PFSK-1 (cell line): Measurements from ENCODE around the gene SORBS1.

Source experiments
- FOXP2 ChIP-seq: optimal IDR thresholded peaks from 2 replicates; pipeline ENCODE3; 2011; ENCODE audit warnings: borderline replicate concordance, control low read depth, inconsistent platforms; ENCODE audit not compliant: insufficient read depth; ENCODE audit errors: extremely low read length, extremely low read depth
- POLR2AphosphoS5 ChIP-seq: IDR thresholded peaks from 2 replicates; pipeline ENCODE4 v1.6.1; 2012; ENCODE audit warnings: low read depth, mild to moderate bottlenecking, control low read depth, low read length, moderate library complexity
- SIN3A ChIP-seq: IDR thresholded peaks from 2 replicates; pipeline ENCODE4 v1.6.1; 2012; ENCODE audit warnings: mild to moderate bottlenecking, low read length, moderate library complexity, borderline replicate concordance; ENCODE audit not compliant: insufficient read depth
- TAF1 ChIP-seq: IDR thresholded peaks from 2 replicates; pipeline ENCODE4 v1.6.1; 2012; ENCODE audit warnings: low read length, control low read depth, borderline replicate concordance; ENCODE audit not compliant: insufficient read depth
- TF ChIP-seq, protein P1 (sequence below), 2 experiments: IDR thresholded peaks; 2 replicates each; pipeline versions ENCODE4 v1.6.1 to v1.8.0; 2011 to 2012; ENCODE audit warnings: low read depth in 2 of 2, low read length in 2 of 2, control low read depth in 1 of 2, inconsistent platforms in 1 of 2, mild to moderate bottlenecking in 1 of 2, moderate library complexity in 1 of 2; ENCODE audit not compliant: insufficient read depth in 1 of 2

SORBS1 gene

DNA sequence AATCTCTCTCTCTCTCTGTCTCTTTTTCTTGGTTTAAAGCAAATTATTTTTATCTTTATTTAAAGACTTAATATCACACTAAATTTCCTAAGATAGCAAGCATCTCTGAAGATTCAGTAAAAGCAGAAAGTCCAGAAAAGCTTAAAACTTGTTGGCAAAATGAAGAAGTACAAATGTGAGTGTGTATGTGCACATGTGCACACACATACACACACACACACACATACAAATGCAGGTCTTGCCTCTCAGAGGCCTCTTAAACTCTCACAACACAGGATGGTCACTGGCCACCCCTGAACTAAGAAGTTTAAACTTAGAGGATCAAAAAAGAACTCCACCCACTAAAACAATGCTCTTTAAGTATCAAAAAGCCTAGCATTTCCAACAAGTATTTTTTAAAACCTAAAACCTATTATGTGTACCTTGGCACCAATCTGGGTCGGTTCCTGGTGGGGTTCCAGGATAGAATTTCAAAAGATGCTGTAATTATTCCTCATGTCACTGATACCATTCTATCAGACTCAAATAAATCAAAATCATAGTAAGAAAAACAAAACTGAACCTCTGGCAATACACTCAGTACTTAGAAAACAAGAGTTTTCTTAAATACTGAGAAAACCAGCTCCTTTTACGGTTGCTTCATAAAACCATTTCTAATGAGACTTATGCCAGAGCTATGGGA is 55.0 kb downstream of the SORBS1 start:
- TF ChIP-seq, protein P1, sequence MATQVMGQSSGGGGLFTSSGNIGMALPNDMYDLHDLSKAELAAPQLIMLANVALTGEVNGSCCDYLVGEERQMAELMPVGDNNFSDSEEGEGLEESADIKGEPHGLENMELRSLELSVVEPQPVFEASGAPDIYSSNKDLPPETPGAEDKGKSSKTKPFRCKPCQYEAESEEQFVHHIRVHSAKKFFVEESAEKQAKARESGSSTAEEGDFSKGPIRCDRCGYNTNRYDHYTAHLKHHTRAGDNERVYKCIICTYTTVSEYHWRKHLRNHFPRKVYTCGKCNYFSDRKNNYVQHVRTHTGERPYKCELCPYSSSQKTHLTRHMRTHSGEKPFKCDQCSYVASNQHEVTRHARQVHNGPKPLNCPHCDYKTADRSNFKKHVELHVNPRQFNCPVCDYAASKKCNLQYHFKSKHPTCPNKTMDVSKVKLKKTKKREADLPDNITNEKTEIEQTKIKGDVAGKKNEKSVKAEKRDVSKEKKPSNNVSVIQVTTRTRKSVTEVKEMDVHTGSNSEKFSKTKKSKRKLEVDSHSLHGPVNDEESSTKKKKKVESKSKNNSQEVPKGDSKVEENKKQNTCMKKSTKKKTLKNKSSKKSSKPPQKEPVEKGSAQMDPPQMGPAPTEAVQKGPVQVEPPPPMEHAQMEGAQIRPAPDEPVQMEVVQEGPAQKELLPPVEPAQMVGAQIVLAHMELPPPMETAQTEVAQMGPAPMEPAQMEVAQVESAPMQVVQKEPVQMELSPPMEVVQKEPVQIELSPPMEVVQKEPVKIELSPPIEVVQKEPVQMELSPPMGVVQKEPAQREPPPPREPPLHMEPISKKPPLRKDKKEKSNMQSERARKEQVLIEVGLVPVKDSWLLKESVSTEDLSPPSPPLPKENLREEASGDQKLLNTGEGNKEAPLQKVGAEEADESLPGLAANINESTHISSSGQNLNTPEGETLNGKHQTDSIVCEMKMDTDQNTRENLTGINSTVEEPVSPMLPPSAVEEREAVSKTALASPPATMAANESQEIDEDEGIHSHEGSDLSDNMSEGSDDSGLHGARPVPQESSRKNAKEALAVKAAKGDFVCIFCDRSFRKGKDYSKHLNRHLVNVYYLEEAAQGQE (IDR thresholded peaks at IDR 0.05; ENCODE audit: insufficient read depth in 1 of 2, low read depth in 2 of 2, low read length in 2 of 2), result no peak
- TF ChIP-seq FOXP2, result no peak
- TF ChIP-seq POLR2AphosphoS5, result no peak
- no peak for TF ChIP-seq TAF1
- no peak for TF ChIP-seq SIN3A

DNA sequence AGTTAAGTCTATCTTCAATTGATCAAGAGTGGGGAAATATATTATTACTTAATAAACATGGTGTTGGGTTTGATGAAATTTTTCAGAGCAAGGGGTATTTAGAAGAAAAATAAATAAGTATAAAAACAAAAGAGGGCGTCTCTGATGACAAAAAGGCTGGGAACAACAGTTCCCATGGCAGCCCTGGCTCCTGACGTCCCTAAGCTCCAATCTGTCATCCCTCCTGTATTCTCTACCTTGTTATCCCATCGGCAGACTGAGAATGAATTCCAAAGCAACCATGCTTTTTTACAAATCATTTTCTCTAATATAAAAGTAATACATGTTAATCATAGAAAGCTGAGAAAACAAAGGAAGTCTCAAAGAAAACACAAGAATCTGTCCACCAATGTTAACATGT is 55.5 kb downstream of the SORBS1 start:
- TF ChIP-seq TAF1 (no peak), FOXP2 (no peak), SIN3A (no peak), POLR2AphosphoS5 (no peak)
- TF ChIP-seq, protein P1 (IDR thresholded peaks at IDR 0.05; ENCODE audit: insufficient read depth in 1 of 2, low read depth in 2 of 2, low read length in 2 of 2), result no peak

DNA sequence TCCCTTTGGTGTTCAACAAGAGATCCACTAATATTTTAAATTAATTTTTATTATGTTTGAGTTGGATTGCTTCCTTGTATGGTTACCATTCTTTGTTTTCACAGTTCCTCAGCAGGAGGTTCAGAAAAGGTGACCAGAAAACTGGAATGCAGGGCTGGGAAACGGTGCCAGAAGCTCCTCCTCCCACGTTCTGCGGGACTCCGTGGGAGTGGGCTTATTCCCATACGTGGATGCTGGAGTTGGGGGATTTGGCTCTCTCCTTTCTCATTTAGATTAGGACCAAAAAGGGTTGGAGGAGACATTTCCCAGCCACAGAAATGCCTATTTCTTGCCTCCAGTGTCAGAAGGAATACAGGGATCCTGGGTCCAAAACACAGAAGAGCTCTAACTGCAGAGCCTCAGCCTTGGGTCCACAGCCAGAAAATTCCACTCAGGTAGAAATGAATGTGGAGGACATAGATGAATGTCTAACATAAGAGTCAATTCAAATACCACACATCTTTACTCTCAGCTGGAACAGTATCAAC is 56.0 kb downstream of the SORBS1 start:
- TF ChIP-seq SIN3A (no peak), TAF1 (no peak), FOXP2 (no peak), POLR2AphosphoS5 (no peak)
- TF ChIP-seq, protein P1 (IDR thresholded peaks at IDR 0.05; ENCODE audit: insufficient read depth in 1 of 2, low read depth in 2 of 2, low read length in 2 of 2), result no peak

DNA sequence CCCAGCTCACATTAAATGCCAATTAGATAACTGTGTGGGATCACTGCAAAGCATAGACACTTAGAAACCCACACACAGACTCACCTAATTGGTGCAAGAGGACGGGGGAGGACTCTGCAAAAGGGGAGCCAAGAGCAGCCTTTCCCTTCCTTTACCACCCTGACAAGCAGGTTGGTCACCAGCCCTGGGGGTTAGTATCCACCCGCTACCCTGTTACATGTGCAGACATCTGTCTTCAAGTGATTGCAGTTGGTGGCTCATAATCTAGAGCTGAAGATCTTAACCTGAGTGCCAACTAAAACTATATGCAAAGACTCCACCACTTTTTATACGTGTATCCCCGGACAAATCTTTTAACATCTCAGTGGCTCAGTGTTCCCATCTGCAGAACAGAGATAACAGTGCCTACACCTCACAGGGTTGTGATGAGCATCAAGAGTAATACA is 56.9 kb downstream of the SORBS1 start:
- TF ChIP-seq SIN3A (no peak), POLR2AphosphoS5 (no peak), TAF1 (no peak), FOXP2 (no peak)
- TF ChIP-seq, protein P1 (IDR thresholded peaks at IDR 0.05; ENCODE audit: insufficient read depth in 1 of 2, low read depth in 2 of 2, low read length in 2 of 2), result no peak
